ENCODE results near the gene EIF2A.
"Not testable (repeated sequence)": the region's sequence is repeated elsewhere in the genome, so short reads cannot be mapped to it uniquely, and the experiment has no call there.

The EIF2A gene

GRCh38 chr3:150620002-150620689 lies 73.6 kb downstream of the EIF2A start:
- no peaks in the 10 kb centered on the region for H3K27me3 Mint-ChIP-seq (ENCODE audit: low read depth)
- peaks cover 34% of the 10 kb centered on the region for H3K36me3 Mint-ChIP-seq (ENCODE audit: low read depth)
- H3K4me3 Mint-ChIP-seq, result no peak overlapping the region
- DNase-seq (ENCODE audit: low spot score), result no peak
- H3K4me1 Mint-ChIP-seq (ENCODE audit: low read depth), result peaks cover 23% of the 10 kb centered on the region
- no peak overlapping the region for H3K27ac Mint-ChIP-seq
- H3K9me3 Mint-ChIP-seq, result no peaks in the 10 kb centered on the region

- Mint-ChIP-seq H3K4me1 (ENCODE audit: low read depth) (peaks cover 19% of the 10 kb centered on the region), H3K36me3 (ENCODE audit: low read depth) (peaks cover 43% of the 10 kb centered on the region)
- not testable (repeated sequence) for H3K27ac Mint-ChIP-seq; H3K9me3 Mint-ChIP-seq; DNase-seq (ENCODE audit: low spot score); H3K27me3 Mint-ChIP-seq (ENCODE audit: low read depth); H3K4me3 Mint-ChIP-seq
Measured at GRCh38 chr3:150622955-150623354, 76.4 kb downstream of the EIF2A start.

- Mint-ChIP-seq H3K4me3 (no peak overlapping the region), H3K27ac (no peak overlapping the region), H3K27me3 (ENCODE audit: low read depth) (no peaks in the 10 kb centered on the region), H3K36me3 (ENCODE audit: low read depth) (peaks cover 41% of the 10 kb centered on the region), H3K4me1 (ENCODE audit: low read depth) (peaks cover 19% of the 10 kb centered on the region), H3K9me3 (no peaks in the 10 kb centered on the region)
- no peak for DNase-seq (ENCODE audit: low spot score)
Measured at GRCh38 chr3:150623945-150624344, 77.4 kb downstream of the EIF2A start.

- H3K4me1 Mint-ChIP-seq (ENCODE audit: low read depth), result peaks cover 12% of the 10 kb centered on the region
- H3K4me3 Mint-ChIP-seq, result no peak overlapping the region
- DNase-seq (ENCODE audit: low spot score), result no peak
- H3K27ac Mint-ChIP-seq, result no peak overlapping the region
- H3K9me3 Mint-ChIP-seq, result no peaks in the 10 kb centered on the region
- no peaks in the 10 kb centered on the region for H3K27me3 Mint-ChIP-seq (ENCODE audit: low read depth)
- peaks cover 49% of the 10 kb centered on the region for H3K36me3 Mint-ChIP-seq (ENCODE audit: low read depth)
Measured at GRCh38 chr3:150626148-150626930, 79.8 kb downstream of the EIF2A start.

- peaks cover 9% of the 10 kb centered on the region for H3K4me1 Mint-ChIP-seq (ENCODE audit: low read depth)
- H3K27me3 Mint-ChIP-seq (ENCODE audit: low read depth), result no peaks in the 10 kb centered on the region
- H3K27ac Mint-ChIP-seq, result no peak overlapping the region
- no peak for DNase-seq (ENCODE audit: low spot score)
- H3K9me3 Mint-ChIP-seq, result no peaks in the 10 kb centered on the region
- H3K4me3 Mint-ChIP-seq, result no peak overlapping the region
- H3K36me3 Mint-ChIP-seq (ENCODE audit: low read depth), result peaks cover 51% of the 10 kb centered on the region
Measured at GRCh38 chr3:150627557-150627956, 81.0 kb downstream of the EIF2A start.

GRCh38 chr3:150631515-150632221 lies 85.1 kb downstream of the EIF2A start:
- Mint-ChIP-seq H3K36me3 (ENCODE audit: low read depth) (peaks cover 39% of the 10 kb centered on the region), H3K4me3 (no peak overlapping the region), H3K9me3 (no peaks in the 10 kb centered on the region), H3K27ac (no peak overlapping the region), H3K4me1 (ENCODE audit: low read depth) (peaks cover 32% of the 10 kb centered on the region), H3K27me3 (ENCODE audit: low read depth) (no peaks in the 10 kb centered on the region)
- DNase-seq (ENCODE audit: low spot score), result no peak

GRCh38 chr3:150635076-150635475 lies 88.5 kb downstream of the EIF2A start:
- H3K4me3 Mint-ChIP-seq, result peak overlapping the region; percentile 66
- peaks cover 38% of the 10 kb centered on the region for H3K4me1 Mint-ChIP-seq (ENCODE audit: low read depth)
- H3K36me3 Mint-ChIP-seq (ENCODE audit: low read depth), result peaks cover 14% of the 10 kb centered on the region
- no peaks in the 10 kb centered on the region for H3K27me3 Mint-ChIP-seq (ENCODE audit: low read depth)
- H3K9me3 Mint-ChIP-seq, result no peaks in the 10 kb centered on the region
- no peak for DNase-seq (ENCODE audit: low spot score)
- peak overlapping the region; percentile 65 for H3K27ac Mint-ChIP-seq

GRCh38 chr3:150635526-150635925 lies 88.9 kb downstream of the EIF2A start:
- peak overlapping the region; percentile 65 for H3K27ac Mint-ChIP-seq
- no peaks in the 10 kb centered on the region for H3K27me3 Mint-ChIP-seq (ENCODE audit: low read depth)
- DNase-seq (ENCODE audit: low spot score), result no peak

More at GRCh38 chr3:150635526-150635925, 88.9 kb downstream of the EIF2A start:
- Mint-ChIP-seq H3K4me1 (ENCODE audit: low read depth) (peaks cover 38% of the 10 kb centered on the region), H3K9me3 (no peaks in the 10 kb centered on the region), H3K36me3 (ENCODE audit: low read depth) (peaks cover 12% of the 10 kb centered on the region), H3K4me3 (peak overlapping the region; percentile 66)
